H1 (cell line): ENCODE results near the gene LDLRAD3. TPM values are rescaled to one million over a fixed set of nuclear protein-coding genes. Genes with fewer than 3 reads are reported as not detected.

Experiments used
- ASH2L ChIP-seq: fragments of 200-600, 300-600 bp; sonication (generic); IDR thresholded peaks from one replicate; pipeline ENCODE4 v1.7.1; 2017; ENCODE audit warnings: low read length
- EP300 ChIP-seq, 2 experiments: IDR thresholded peaks; 1 replicate in 1 of 2; 2 replicates in 1 of 2; pipeline ENCODE4 v1.6.1; 2011 to 2012; ENCODE audit warnings: low read depth in 2 of 2, low read length in 2 of 2, mild to moderate bottlenecking in 2 of 2, borderline replicate concordance in 1 of 2, inconsistent platforms in 1 of 2, moderate library complexity in 1 of 2
- FOSL1 ChIP-seq: IDR thresholded peaks from 2 replicates; pipeline ENCODE4 v1.6.1; 2011; ENCODE audit warnings: mild to moderate bottlenecking, low read depth, low read length, moderate library complexity; ENCODE audit not compliant: insufficient read depth
- POLR2A ChIP-seq, 2 experiments: IDR thresholded peaks; 1 replicate in 1 of 2; 2 replicates in 1 of 2; pipeline ENCODE4 v1.6.1; 2011; ENCODE audit warnings: low read depth in 2 of 2, low read length in 2 of 2, mild to moderate bottlenecking in 2 of 2; ENCODE audit errors: control extremely low read depth in 1 of 2
- SUZ12 ChIP-seq: fragments of 200-600 bp; sonication (generic); IDR thresholded peaks from 2 replicates; pipeline ENCODE4 v1.6.1; 2012; ENCODE audit warnings: mild to moderate bottlenecking, inconsistent platforms, low read length, moderate library complexity, mixed read lengths
- polyA plus RNA-seq, 7 experiments: library from polyadenylated mRNA; depleted of rRNA in 3 of 7; stranded (reverse) in 5 of 7; unstranded in 2 of 7; fragments of >200 nt in 5 of 7; fragments of 200-250 nt in 2 of 7; gene quantifications; 1 replicate in 5 of 7; 2 replicates in 1 of 7; 4 replicates in 1 of 7; pipeline versions ENCODE4 v1.2.1 to v1.2.3, GENCODE V29; 2011 to 2013; ENCODE audit warnings: missing spikeins in 2 of 7, mixed read lengths in 2 of 7
- total RNA-seq: library from RNA; stranded (reverse); fragmentation: NEBNext Ultra II Directional; extraction: Animal tissue kit (Norgen Biotek cat#: 25700); gene quantifications from 2 replicates; pipeline ENCODE4 v1.2.1, GENCODE V29; 2021
- TF ChIP-seq, protein P1 (sequence below): fragments of 300-600 bp; sonication (generic); IDR thresholded peaks from 2 replicates; pipeline ENCODE4 v1.7.1; 2012; ENCODE audit warnings: low read length, moderate library complexity, mild to moderate bottlenecking, inconsistent platforms; ENCODE audit not compliant: insufficient replicate concordance
- TF ChIP-seq, protein P2 (sequence below): IDR thresholded peaks from 2 replicates; pipeline ENCODE4 v1.6.1; 2011; ENCODE audit warnings: low read depth, mild to moderate bottlenecking, low read length; ENCODE audit not compliant: insufficient read depth
- TF ChIP-seq, protein P3 (sequence below), 3 experiments: IDR thresholded peaks; 1 replicate in 2 of 3; 2 replicates in 1 of 3; pipeline versions ENCODE4 v1.5.1 to v1.6.1; 2011; ENCODE audit warnings: low read length in 3 of 3, mild to moderate bottlenecking in 3 of 3, inconsistent platforms in 2 of 3, low read depth in 1 of 3, moderate library complexity in 1 of 3; ENCODE audit not compliant: insufficient read depth in 1 of 3; ENCODE audit errors: control extremely low read depth in 1 of 3

Gene LDLRAD3
- total and polyA plus RNA-seq, 2 of the 8 experiments (the other 6 are each of a cell fraction or from before 2014, with no cell fraction given) = 18.6 to 22.8 TPM

GRCh38 chr11:35955636-35956035 is 11.8 kb downstream of the LDLRAD3 start (continued):
- TF ChIP-seq, protein P1, sequence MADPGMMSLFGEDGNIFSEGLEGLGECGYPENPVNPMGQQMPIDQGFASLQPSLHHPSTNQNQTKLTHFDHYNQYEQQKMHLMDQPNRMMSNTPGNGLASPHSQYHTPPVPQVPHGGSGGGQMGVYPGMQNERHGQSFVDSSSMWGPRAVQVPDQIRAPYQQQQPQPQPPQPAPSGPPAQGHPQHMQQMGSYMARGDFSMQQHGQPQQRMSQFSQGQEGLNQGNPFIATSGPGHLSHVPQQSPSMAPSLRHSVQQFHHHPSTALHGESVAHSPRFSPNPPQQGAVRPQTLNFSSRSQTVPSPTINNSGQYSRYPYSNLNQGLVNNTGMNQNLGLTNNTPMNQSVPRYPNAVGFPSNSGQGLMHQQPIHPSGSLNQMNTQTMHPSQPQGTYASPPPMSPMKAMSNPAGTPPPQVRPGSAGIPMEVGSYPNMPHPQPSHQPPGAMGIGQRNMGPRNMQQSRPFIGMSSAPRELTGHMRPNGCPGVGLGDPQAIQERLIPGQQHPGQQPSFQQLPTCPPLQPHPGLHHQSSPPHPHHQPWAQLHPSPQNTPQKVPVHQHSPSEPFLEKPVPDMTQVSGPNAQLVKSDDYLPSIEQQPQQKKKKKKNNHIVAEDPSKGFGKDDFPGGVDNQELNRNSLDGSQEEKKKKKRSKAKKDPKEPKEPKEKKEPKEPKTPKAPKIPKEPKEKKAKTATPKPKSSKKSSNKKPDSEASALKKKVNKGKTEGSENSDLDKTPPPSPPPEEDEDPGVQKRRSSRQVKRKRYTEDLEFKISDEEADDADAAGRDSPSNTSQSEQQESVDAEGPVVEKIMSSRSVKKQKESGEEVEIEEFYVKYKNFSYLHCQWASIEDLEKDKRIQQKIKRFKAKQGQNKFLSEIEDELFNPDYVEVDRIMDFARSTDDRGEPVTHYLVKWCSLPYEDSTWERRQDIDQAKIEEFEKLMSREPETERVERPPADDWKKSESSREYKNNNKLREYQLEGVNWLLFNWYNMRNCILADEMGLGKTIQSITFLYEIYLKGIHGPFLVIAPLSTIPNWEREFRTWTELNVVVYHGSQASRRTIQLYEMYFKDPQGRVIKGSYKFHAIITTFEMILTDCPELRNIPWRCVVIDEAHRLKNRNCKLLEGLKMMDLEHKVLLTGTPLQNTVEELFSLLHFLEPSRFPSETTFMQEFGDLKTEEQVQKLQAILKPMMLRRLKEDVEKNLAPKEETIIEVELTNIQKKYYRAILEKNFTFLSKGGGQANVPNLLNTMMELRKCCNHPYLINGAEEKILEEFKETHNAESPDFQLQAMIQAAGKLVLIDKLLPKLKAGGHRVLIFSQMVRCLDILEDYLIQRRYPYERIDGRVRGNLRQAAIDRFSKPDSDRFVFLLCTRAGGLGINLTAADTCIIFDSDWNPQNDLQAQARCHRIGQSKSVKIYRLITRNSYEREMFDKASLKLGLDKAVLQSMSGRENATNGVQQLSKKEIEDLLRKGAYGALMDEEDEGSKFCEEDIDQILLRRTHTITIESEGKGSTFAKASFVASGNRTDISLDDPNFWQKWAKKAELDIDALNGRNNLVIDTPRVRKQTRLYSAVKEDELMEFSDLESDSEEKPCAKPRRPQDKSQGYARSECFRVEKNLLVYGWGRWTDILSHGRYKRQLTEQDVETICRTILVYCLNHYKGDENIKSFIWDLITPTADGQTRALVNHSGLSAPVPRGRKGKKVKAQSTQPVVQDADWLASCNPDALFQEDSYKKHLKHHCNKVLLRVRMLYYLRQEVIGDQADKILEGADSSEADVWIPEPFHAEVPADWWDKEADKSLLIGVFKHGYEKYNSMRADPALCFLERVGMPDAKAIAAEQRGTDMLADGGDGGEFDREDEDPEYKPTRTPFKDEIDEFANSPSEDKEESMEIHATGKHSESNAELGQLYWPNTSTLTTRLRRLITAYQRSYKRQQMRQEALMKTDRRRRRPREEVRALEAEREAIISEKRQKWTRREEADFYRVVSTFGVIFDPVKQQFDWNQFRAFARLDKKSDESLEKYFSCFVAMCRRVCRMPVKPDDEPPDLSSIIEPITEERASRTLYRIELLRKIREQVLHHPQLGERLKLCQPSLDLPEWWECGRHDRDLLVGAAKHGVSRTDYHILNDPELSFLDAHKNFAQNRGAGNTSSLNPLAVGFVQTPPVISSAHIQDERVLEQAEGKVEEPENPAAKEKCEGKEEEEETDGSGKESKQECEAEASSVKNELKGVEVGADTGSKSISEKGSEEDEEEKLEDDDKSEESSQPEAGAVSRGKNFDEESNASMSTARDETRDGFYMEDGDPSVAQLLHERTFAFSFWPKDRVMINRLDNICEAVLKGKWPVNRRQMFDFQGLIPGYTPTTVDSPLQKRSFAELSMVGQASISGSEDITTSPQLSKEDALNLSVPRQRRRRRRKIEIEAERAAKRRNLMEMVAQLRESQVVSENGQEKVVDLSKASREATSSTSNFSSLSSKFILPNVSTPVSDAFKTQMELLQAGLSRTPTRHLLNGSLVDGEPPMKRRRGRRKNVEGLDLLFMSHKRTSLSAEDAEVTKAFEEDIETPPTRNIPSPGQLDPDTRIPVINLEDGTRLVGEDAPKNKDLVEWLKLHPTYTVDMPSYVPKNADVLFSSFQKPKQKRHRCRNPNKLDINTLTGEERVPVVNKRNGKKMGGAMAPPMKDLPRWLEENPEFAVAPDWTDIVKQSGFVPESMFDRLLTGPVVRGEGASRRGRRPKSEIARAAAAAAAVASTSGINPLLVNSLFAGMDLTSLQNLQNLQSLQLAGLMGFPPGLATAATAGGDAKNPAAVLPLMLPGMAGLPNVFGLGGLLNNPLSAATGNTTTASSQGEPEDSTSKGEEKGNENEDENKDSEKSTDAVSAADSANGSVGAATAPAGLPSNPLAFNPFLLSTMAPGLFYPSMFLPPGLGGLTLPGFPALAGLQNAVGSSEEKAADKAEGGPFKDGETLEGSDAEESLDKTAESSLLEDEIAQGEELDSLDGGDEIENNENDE = no peak
- TF ChIP-seq FOSL1 = no peak
- TF ChIP-seq, protein P2, sequence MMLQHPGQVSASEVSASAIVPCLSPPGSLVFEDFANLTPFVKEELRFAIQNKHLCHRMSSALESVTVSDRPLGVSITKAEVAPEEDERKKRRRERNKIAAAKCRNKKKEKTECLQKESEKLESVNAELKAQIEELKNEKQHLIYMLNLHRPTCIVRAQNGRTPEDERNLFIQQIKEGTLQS = no peak
- TF ChIP-seq, protein P3, sequence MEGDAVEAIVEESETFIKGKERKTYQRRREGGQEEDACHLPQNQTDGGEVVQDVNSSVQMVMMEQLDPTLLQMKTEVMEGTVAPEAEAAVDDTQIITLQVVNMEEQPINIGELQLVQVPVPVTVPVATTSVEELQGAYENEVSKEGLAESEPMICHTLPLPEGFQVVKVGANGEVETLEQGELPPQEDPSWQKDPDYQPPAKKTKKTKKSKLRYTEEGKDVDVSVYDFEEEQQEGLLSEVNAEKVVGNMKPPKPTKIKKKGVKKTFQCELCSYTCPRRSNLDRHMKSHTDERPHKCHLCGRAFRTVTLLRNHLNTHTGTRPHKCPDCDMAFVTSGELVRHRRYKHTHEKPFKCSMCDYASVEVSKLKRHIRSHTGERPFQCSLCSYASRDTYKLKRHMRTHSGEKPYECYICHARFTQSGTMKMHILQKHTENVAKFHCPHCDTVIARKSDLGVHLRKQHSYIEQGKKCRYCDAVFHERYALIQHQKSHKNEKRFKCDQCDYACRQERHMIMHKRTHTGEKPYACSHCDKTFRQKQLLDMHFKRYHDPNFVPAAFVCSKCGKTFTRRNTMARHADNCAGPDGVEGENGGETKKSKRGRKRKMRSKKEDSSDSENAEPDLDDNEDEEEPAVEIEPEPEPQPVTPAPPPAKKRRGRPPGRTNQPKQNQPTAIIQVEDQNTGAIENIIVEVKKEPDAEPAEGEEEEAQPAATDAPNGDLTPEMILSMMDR (IDR thresholded peaks at IDR 0.05; ENCODE audit: control extremely low read depth in 1 of 3, insufficient read depth in 1 of 3, low read depth in 1 of 3, low read length in 3 of 3) = no peak
- no peak for TF ChIP-seq EP300 (IDR thresholded peaks at IDR 0.05; ENCODE audit: borderline replicate concordance in 1 of 2, low read depth in 2 of 2, low read length in 2 of 2)
- no peak for TF ChIP-seq ASH2L
- TF ChIP-seq POLR2A (IDR thresholded peaks at IDR 0.05; ENCODE audit: control extremely low read depth in 1 of 2, low read depth in 2 of 2, low read length in 2 of 2) = no peak
- TF ChIP-seq SUZ12 = no peak
